ENCODE data around the gene UGGT1.

DNA sequence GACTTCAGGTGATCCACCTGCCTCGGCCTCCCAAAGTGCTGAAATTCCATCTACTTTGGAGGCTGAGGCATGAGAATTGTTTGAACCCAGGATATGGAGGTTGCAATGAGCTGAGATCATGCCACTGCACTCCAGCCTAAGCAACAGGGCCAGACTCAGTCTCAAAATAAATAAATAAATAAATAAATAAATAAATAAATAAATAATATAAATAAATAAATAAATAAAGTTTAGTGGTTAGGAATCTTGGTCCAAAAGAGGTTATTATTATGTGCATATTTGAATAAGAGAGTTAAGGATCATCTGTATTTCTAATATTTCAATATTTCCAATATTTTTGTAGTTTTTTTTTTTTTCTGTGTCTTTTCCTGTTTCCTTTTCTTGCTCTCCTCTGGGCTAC lies 136.9 kb downstream of the UGGT1 start:
- TF ChIP-seq, protein P1, sequence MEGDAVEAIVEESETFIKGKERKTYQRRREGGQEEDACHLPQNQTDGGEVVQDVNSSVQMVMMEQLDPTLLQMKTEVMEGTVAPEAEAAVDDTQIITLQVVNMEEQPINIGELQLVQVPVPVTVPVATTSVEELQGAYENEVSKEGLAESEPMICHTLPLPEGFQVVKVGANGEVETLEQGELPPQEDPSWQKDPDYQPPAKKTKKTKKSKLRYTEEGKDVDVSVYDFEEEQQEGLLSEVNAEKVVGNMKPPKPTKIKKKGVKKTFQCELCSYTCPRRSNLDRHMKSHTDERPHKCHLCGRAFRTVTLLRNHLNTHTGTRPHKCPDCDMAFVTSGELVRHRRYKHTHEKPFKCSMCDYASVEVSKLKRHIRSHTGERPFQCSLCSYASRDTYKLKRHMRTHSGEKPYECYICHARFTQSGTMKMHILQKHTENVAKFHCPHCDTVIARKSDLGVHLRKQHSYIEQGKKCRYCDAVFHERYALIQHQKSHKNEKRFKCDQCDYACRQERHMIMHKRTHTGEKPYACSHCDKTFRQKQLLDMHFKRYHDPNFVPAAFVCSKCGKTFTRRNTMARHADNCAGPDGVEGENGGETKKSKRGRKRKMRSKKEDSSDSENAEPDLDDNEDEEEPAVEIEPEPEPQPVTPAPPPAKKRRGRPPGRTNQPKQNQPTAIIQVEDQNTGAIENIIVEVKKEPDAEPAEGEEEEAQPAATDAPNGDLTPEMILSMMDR (IDR thresholded peaks at IDR 0.05) = no peak
- TF ChIP-seq POLR2A (IDR thresholded peaks at IDR 0.05) = no peak

All from testis (tissue), 2 donors.